ENCODE measurements around the gene ULK1.
"Not testable (repeated sequence)": the region's sequence is repeated elsewhere in the genome, so short reads cannot be mapped to it uniquely, and the experiment has no call there.

Gene ULK1

GRCh38 chr12:131947482-131948027 lies 53.1 kb downstream of the ULK1 start:
- DNase-seq = peak; percentile 58

GRCh38 chr12:131948166-131948712 lies 53.8 kb downstream of the ULK1 start:
- peak; percentile 55 for DNase-seq

- DNase-seq = not testable (repeated sequence)
These were observed 54.5 kb downstream of the ULK1 start for GRCh38 chr12:131948713-131949430.

GRCh38 chr12:131949431-131950181 lies 55.2 kb downstream of the ULK1 start, which contains the start of gene EP400:
Gene EP400 (plus strand): TSS chr12:131949942. CDS start chr12:131960620, 10,678 bp downstream.
- peak; percentile 98 for DNase-seq

- peak; percentile 81 for DNase-seq
These were observed 55.9 kb downstream of the ULK1 start for GRCh38 chr12:131950182-131950913.

GRCh38 chr12:131953810-131954209 lies 59.4 kb downstream of the ULK1 start:
- not testable (repeated sequence) for DNase-seq

- DNase-seq = not testable (repeated sequence)
These were observed 60.0 kb downstream of the ULK1 start for GRCh38 chr12:131954460-131954859.

GRCh38 chr12:131959116-131959515 lies 64.7 kb downstream of the ULK1 start:
- DNase-seq = no peak

- DNase-seq = no peak
These were observed 65.5 kb downstream of the ULK1 start for GRCh38 chr12:131959641-131960589.

GRCh38 chr12:131960590-131961325 lies 66.3 kb downstream of the ULK1 start:
- DNase-seq = not testable (repeated sequence)

GRCh38 chr12:131961328-131961727 lies 66.9 kb downstream of the ULK1 start:
- not testable (repeated sequence) for DNase-seq

GRCh38 chr12:131962069-131962468 lies 67.6 kb downstream of the ULK1 start:
- no peak for DNase-seq

GRCh38 chr12:131963381-131963780 lies 69.0 kb downstream of the ULK1 start:
- peak; percentile 70 for DNase-seq

GRCh38 chr12:131965073-131965472 lies 70.7 kb downstream of the ULK1 start:
- DNase-seq = no peak

GRCh38 chr12:131971226-131971625 lies 76.8 kb downstream of the ULK1 start:
- no peak for DNase-seq

Data from activated effector memory CD4-positive, alpha-beta T cell treated with anti-CD3 and anti-CD28 coated beads, Interleukin-2, amount 50 U/mL, for 16 hours (primary cell).